Choroid plexus epithelial cell (primary cell): ENCODE results near the gene GABARAP.

Experiments
- DNase-seq: peaks from one replicate; pipeline ENCODE4 v3.0.0-alpha.2; 2010; ENCODE audit warnings: low read depth
- H3K4me3 ChIP-seq: 2 replicates; pipeline ENCODE4 v1.5.1; 2011; ENCODE audit warnings: low read depth, mild to moderate bottlenecking, control low read depth, low read length, moderate library complexity
- TF ChIP-seq, protein P1 (sequence below): conservative IDR thresholded peaks from 2 replicates; pipeline ENCODE4 v1.5.1; 2011; ENCODE audit warnings: low read depth, mild to moderate bottlenecking, control low read depth, inconsistent platforms, low read length, moderate library complexity

Gene GABARAP

DNA sequence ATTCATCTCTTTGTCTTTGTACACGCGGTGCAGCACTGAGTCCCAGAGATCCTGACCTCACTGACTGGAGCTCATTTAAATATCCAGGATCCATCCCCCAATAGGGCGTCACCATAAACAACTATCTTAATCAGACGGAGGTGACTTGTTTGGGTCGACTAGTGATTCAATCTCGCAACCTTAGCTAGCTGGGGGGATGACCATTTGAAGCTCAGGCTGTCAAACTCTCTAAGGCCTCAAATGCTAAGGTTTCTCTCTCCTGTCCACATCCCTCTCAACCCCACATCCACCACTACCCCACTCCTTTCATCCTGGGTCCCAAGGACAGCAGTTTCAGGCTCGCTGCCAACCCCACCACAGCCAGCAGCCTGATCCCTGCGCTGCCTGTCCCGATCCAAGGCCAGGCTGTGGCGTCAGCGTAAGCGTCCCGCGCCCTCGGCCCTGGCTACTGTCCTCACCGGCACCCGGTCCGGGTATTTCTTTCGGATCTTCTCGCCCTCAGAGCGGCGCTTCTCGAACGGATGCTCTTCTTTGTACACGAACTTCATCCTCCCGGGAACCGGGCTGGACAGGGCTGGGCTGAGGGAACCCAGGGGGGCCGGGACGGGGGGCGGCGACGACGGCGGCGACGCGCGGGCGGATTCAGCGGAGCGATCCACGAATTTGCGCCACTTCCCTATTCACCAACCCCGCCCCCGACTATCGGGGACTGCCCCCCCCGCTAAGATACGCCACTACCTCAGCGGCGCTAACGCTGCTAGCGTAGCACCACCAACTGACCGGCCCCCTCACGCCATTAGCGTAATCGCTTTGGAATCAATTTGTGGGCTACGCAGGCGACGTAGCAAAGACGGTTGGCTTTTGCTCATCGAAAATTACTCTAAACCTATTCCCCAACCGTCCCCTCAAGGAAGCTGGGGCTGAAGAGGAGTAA is at the start of gene GABARAP:
GABARAP (minus strand) TSS at position 667 of the 934 bp plus-strand sequence; CDS start at position 548, 119 bp downstream.
- TF ChIP-seq, protein P1, sequence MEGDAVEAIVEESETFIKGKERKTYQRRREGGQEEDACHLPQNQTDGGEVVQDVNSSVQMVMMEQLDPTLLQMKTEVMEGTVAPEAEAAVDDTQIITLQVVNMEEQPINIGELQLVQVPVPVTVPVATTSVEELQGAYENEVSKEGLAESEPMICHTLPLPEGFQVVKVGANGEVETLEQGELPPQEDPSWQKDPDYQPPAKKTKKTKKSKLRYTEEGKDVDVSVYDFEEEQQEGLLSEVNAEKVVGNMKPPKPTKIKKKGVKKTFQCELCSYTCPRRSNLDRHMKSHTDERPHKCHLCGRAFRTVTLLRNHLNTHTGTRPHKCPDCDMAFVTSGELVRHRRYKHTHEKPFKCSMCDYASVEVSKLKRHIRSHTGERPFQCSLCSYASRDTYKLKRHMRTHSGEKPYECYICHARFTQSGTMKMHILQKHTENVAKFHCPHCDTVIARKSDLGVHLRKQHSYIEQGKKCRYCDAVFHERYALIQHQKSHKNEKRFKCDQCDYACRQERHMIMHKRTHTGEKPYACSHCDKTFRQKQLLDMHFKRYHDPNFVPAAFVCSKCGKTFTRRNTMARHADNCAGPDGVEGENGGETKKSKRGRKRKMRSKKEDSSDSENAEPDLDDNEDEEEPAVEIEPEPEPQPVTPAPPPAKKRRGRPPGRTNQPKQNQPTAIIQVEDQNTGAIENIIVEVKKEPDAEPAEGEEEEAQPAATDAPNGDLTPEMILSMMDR = no peak

DNA sequence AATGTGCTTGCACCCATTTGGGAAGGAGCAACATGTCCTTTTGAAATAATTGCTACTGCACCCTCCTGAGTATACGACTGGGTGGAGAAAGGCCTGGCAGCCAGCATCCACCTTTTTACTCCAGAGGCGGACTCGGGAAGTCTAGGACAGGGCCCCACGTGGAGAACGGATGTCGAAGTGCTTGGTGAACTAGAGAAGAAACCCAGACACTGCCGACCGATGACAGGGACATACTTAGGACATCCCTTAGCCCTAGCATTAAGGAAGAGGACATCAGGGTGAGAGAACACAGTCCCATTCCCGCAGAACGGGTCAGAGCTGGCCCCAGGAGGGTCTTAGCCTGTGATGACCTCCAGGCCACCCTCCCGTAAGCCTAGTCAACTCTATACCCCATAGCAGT is 48.4 kb upstream of the GABARAP start:
- H3K4me3 ChIP-seq = no peak overlapping the region
- DNase-seq = no peak
- TF ChIP-seq, protein P1 = no peak

More for the DNA sequence above, at the start of gene GABARAP:
- peak within 1 kb of the TSS; percentile 93 for H3K4me3 ChIP-seq
- peak; percentile 93 for DNase-seq

DNA sequence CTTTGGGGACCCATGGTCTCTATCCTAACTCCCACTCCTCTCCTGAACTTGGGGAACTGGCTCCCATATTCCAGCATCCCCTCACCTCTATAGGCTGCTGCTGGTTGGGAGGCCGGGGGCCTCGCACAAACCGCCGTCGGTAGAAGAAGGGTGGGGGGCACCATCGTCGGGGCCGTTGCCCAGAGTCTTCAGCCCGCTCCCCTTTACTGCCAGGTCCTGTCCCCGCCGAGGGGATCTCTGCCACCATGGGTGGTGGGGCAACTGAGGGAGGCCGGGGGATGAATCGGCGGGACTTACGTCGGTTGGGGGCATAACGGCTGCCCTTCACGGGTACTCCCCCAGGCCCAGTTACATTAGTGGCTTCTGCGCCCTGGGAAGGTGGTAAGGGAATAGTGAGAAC is 47.9 kb upstream of the GABARAP start:
- H3K4me3 ChIP-seq = no peak overlapping the region
- TF ChIP-seq, protein P1 = no peak
- DNase-seq = no peak

DNA sequence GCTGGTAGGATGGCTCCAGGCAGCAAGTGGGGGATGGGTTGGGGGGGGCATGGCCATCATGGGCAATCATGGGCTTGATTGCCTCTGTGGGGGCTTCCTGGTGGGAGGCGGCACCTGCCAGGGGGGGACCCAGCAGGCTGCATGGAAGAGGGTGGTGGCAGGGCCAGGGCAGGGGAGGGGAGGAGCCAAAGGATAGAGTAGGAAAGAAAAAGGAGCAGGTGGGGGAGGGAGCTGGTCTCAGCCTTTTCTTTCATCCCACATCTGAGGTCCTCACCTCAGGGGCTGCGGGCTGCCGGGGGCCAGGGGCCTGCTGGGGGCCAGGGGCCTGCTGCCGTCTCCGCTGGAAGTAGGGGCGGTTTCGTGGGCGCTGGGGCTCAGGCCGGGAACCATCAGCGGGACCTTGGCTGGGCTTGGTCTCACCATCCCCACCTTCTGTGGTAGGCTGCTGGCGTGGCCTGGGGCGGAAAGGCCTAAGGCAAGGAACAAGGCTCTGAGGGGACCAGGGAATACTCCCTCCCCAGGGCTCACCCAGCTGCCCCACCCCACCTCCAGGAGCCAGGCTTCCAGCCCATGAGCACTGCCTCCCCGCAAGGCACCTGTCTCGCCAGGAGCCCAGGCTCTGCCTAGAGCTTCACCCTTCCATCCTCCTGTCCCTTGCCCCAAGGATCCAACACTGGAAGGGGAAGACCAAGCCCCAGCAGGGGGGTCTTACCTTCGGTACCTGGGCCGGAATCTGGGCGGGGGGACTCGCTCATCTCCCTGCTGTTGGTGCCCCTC is 47.2 kb upstream of the GABARAP start:
- H3K4me3 ChIP-seq = no peak overlapping the region
- TF ChIP-seq, protein P1 = no peak
- DNase-seq = no peak

DNA sequence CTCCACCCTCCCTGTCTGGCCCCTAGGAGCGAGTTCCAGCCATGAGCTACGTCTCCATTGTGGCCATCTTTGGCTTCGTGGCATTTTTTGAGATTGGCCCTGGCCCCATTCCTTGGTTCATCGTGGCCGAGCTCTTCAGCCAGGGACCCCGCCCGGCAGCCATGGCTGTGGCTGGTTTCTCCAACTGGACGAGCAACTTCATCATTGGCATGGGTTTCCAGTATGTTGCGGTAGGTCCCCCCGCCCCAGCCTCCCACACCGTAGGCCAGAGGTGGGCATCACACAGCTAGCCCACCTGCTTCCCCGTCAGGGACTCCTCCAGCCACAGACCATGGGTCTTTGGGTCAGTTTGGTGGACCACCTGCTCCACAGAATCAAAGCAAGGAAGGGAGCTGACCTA is 43.4 kb upstream of the GABARAP start:
- DNase-seq = no peak
- no peak overlapping the region for H3K4me3 ChIP-seq
- TF ChIP-seq, protein P1 = no peak

DNA sequence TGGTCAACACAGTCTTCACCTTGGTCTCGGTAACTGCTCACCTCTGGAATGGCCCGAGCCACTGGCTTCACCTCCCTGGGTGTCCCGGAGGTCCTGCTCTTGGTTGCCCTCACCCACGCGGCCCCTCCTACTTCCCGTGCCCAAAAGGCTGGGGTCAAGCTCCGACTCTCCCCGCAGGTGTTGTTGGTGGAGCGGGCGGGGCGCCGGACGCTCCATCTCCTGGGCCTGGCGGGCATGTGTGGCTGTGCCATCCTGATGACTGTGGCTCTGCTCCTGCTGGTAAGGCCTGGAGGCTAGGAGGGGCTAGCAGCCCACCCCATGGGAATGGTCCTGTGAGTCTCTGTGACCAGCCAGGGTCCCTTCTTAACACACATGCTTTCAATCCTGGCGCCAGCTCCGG is 42.7 kb upstream of the GABARAP start:
- TF ChIP-seq, protein P1 = no peak
- DNase-seq = no peak
- H3K4me3 ChIP-seq = no peak overlapping the region
